ENCODE results near the gene DCST2. TPM values are rescaled to one million over a fixed set of nuclear protein-coding genes. Genes with fewer than 3 reads are reported as not detected.

The DCST2 gene
- total RNA-seq, 1 donor from 2014 or later: 0.64 TPM

DNA sequence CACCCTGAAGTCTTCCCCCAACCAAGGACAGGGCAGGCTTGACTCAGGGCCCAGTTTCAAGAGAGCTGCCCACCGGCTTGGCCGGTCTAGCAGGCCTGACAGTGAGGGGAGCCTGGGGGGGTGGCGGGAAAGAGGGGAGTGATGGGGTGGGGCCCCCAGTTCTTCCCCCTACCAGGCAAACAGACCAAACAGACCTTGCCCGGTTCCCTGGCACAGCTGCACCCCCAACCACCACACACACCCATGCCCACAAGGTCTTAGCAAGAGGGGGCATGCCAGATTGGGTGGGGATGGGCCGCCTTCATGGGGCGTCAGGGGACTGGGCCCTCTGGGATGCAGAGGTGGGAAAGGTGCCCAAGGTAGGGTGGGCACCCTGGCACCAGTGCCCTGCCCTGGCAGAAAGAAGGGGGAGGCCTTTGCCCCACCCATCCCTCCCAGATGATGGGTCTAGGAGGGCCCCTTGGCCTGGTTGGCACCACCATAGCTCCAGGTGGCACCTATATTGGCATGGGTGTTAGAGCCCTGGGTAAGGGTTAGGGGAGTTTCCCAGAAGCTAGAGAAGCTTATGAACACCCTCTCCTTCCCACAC is 22.1 kb downstream of the DCST2 start:
- Mint-ChIP-seq H3K27ac (ENCODE audit: unreplicated experiment) (no peak overlapping the region), H3K4me3 (ENCODE audit: unreplicated experiment) (no peak overlapping the region), H3K4me1 (ENCODE audit: low read depth, unreplicated experiment) (peaks cover 1% of the 10 kb centered on the region), H3K9me3 (ENCODE audit: unreplicated experiment) (peaks cover 1% of the 10 kb centered on the region), H3K27me3 (ENCODE audit: unreplicated experiment) (no peaks in the 10 kb centered on the region), H3K36me3 (ENCODE audit: unreplicated experiment) (no peaks in the 10 kb centered on the region)
- TF ChIP-seq, protein P1, sequence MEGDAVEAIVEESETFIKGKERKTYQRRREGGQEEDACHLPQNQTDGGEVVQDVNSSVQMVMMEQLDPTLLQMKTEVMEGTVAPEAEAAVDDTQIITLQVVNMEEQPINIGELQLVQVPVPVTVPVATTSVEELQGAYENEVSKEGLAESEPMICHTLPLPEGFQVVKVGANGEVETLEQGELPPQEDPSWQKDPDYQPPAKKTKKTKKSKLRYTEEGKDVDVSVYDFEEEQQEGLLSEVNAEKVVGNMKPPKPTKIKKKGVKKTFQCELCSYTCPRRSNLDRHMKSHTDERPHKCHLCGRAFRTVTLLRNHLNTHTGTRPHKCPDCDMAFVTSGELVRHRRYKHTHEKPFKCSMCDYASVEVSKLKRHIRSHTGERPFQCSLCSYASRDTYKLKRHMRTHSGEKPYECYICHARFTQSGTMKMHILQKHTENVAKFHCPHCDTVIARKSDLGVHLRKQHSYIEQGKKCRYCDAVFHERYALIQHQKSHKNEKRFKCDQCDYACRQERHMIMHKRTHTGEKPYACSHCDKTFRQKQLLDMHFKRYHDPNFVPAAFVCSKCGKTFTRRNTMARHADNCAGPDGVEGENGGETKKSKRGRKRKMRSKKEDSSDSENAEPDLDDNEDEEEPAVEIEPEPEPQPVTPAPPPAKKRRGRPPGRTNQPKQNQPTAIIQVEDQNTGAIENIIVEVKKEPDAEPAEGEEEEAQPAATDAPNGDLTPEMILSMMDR (IDR thresholded peaks at IDR 0.05; ENCODE audit: partially characterized antibody, unreplicated experiment): no peak
- DNase-seq: no peak

- H3K27me3 Mint-ChIP-seq (ENCODE audit: unreplicated experiment): peaks cover 3% of the 10 kb centered on the region
- no peak overlapping the region for H3K4me3 Mint-ChIP-seq (ENCODE audit: unreplicated experiment)
- peaks cover 1% of the 10 kb centered on the region for H3K9me3 Mint-ChIP-seq (ENCODE audit: unreplicated experiment)
- H3K4me1 Mint-ChIP-seq (ENCODE audit: low read depth, unreplicated experiment): peaks cover 4% of the 10 kb centered on the region
- TF ChIP-seq, protein P1 (IDR thresholded peaks at IDR 0.05; ENCODE audit: partially characterized antibody, unreplicated experiment): no peak
- DNase-seq: no peak
- H3K36me3 Mint-ChIP-seq (ENCODE audit: unreplicated experiment): no peaks in the 10 kb centered on the region
- H3K27ac Mint-ChIP-seq (ENCODE audit: unreplicated experiment): no peak overlapping the region
Observed at GRCh38 chr1:155011004-155011416, 22.6 kb downstream of the DCST2 start.

GRCh38 chr1:155010211-155010918 is 23.2 kb downstream of the DCST2 start:
- Mint-ChIP-seq H3K27me3 (ENCODE audit: unreplicated experiment) (peaks cover 3% of the 10 kb centered on the region), H3K9me3 (ENCODE audit: unreplicated experiment) (peaks cover 1% of the 10 kb centered on the region), H3K4me1 (ENCODE audit: low read depth, unreplicated experiment) (peaks cover 4% of the 10 kb centered on the region), H3K27ac (ENCODE audit: unreplicated experiment) (no peak overlapping the region), H3K36me3 (ENCODE audit: unreplicated experiment) (no peaks in the 10 kb centered on the region), H3K4me3 (ENCODE audit: unreplicated experiment) (no peak overlapping the region)
- TF ChIP-seq, protein P1 (IDR thresholded peaks at IDR 0.05; ENCODE audit: partially characterized antibody, unreplicated experiment): no peak
- DNase-seq: no peak

- Mint-ChIP-seq H3K9me3 (ENCODE audit: unreplicated experiment) (peaks cover 1% of the 10 kb centered on the region), H3K27ac (ENCODE audit: unreplicated experiment) (no peak overlapping the region)
Observed at GRCh38 chr1:155009742-155010141, 23.8 kb downstream of the DCST2 start.

More at GRCh38 chr1:155009742-155010141, 23.8 kb downstream of the DCST2 start:
- no peak for DNase-seq
- peaks cover 4% of the 10 kb centered on the region for H3K4me1 Mint-ChIP-seq (ENCODE audit: low read depth, unreplicated experiment)
- H3K36me3 Mint-ChIP-seq (ENCODE audit: unreplicated experiment): no peaks in the 10 kb centered on the region
- H3K4me3 Mint-ChIP-seq (ENCODE audit: unreplicated experiment): no peak overlapping the region
- TF ChIP-seq, protein P1 (IDR thresholded peaks at IDR 0.05; ENCODE audit: partially characterized antibody, unreplicated experiment): no peak
- H3K27me3 Mint-ChIP-seq (ENCODE audit: unreplicated experiment): peaks cover 3% of the 10 kb centered on the region

Data from glutamatergic neuron (in vitro differentiated cells).